ENCODE results near the gene LRRFIP1. TPM values are rescaled to one million over a fixed set of nuclear protein-coding genes. Genes with fewer than 3 reads are reported as not detected.
"Not testable (repeated sequence)": the region's sequence is repeated elsewhere in the genome, so short reads cannot be mapped to it uniquely, and the experiment has no call there.

Gene LRRFIP1
- total RNA-seq, 4 donors from 2014 or later: 51.5 to 95.4 (median 65.6) TPM

DNA sequence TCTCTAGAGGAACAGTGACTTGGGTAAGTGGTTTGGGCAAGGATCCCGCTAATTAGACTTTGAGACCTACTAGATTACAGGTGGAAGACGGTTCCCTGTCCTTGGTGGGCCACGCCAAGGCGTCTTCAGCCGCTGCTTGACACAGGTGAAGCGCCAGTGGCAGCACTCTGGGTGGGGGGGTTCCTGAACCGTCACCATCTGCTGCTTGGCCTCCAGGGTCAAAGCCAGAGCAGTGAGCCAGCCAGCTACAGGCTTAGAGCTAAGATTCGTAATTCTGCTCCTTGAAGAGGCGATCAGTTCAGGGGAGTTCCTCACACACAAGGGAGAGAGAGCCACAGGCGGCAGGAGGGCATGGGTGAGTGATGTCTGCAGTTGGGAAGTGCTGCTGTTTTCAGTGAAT is 131.8 kb downstream of the LRRFIP1 start:
- no peak for DNase-seq (ENCODE audit: low spot score in 2 of 2)
- H3K36me3 ChIP-seq: peaks cover 0 to 97% (median 20%) of the 10 kb centered on the region in 3 donors
- H3K4me3 ChIP-seq: no peak overlapping the region
- no peak overlapping the region for H3K27ac ChIP-seq
- WGBS, 2 donors: 84 to 96% methylated on average over 10 of the region's 10 CpGs
- no peaks in the 10 kb centered on the region for H3K27me3 ChIP-seq
- H3K9me3 ChIP-seq: no peaks in the 10 kb centered on the region
- no peaks in the 10 kb centered on the region for H3K4me1 ChIP-seq
- no peak for TF ChIP-seq POLR2A (IDR thresholded peaks at IDR 0.05)
- TF ChIP-seq EP300 (IDR thresholded peaks at IDR 0.05): no peak
- TF ChIP-seq, protein P1, sequence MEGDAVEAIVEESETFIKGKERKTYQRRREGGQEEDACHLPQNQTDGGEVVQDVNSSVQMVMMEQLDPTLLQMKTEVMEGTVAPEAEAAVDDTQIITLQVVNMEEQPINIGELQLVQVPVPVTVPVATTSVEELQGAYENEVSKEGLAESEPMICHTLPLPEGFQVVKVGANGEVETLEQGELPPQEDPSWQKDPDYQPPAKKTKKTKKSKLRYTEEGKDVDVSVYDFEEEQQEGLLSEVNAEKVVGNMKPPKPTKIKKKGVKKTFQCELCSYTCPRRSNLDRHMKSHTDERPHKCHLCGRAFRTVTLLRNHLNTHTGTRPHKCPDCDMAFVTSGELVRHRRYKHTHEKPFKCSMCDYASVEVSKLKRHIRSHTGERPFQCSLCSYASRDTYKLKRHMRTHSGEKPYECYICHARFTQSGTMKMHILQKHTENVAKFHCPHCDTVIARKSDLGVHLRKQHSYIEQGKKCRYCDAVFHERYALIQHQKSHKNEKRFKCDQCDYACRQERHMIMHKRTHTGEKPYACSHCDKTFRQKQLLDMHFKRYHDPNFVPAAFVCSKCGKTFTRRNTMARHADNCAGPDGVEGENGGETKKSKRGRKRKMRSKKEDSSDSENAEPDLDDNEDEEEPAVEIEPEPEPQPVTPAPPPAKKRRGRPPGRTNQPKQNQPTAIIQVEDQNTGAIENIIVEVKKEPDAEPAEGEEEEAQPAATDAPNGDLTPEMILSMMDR (IDR thresholded peaks at IDR 0.05): no peak

DNA sequence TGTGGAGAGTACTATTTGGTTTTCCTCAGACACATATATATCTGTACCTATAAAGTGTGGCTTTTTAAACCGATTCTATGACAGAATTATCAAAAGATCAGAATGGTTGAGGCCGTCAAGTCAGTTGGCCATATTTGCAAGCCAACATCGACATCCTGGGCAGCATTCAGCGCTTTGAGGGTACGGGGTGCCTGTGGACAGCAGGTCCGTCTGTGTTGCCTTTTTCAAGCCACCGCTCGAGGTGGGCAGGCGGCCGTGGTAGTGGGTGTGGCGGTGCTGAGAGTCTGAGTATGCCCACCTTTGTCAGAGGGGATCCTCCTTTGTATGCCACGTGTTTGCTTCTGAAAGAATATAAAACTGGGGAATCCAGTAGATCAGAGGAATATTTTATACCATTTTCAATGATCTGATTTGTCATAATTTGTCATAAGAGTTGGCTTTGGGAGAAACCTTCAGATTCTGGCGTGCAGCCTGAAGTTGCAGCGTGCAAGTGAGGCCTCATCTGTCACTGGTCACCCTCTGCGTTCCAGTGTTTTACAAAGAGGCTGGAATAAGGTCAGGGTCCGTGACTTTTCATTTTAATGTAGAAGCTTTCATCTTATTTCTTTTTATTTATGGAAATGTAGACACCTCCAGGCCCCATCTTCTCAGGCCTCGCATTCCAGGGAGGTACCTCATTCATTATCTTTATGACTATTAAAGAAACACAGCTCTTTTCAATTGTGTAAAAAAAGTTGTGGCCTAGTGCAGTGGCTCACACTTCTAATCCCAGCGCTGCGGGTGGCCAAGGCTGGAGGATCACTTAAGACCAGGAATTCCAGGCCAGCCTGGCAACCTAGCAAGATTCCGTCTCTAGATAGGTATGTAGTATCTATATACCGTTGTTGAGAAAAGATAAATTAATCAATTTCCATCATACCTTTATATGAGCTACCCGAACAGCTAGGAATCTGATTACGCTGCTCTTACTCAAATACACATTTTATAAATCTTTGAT is 133.4 kb downstream of the LRRFIP1 start:
- H3K4me3 ChIP-seq: no peak overlapping the region
- no peaks in the 10 kb centered on the region for H3K4me1 ChIP-seq
- TF ChIP-seq POLR2A (IDR thresholded peaks at IDR 0.05) (no peak), EP300 (IDR thresholded peaks at IDR 0.05) (no peak)
- TF ChIP-seq, protein P1 (IDR thresholded peaks at IDR 0.05): no peak
- H3K27ac ChIP-seq: no peak overlapping the region
- 93 to 96% methylated on average over 23 of the region's 23 CpGs for WGBS, 2 donors
- H3K9me3 ChIP-seq: no peaks in the 10 kb centered on the region
- peaks cover 0 to 81% (median 11%) of the 10 kb centered on the region in 3 donors for H3K36me3 ChIP-seq
- H3K27me3 ChIP-seq: no peaks in the 10 kb centered on the region
- DNase-seq (ENCODE audit: low spot score in 2 of 2): no peak

DNA sequence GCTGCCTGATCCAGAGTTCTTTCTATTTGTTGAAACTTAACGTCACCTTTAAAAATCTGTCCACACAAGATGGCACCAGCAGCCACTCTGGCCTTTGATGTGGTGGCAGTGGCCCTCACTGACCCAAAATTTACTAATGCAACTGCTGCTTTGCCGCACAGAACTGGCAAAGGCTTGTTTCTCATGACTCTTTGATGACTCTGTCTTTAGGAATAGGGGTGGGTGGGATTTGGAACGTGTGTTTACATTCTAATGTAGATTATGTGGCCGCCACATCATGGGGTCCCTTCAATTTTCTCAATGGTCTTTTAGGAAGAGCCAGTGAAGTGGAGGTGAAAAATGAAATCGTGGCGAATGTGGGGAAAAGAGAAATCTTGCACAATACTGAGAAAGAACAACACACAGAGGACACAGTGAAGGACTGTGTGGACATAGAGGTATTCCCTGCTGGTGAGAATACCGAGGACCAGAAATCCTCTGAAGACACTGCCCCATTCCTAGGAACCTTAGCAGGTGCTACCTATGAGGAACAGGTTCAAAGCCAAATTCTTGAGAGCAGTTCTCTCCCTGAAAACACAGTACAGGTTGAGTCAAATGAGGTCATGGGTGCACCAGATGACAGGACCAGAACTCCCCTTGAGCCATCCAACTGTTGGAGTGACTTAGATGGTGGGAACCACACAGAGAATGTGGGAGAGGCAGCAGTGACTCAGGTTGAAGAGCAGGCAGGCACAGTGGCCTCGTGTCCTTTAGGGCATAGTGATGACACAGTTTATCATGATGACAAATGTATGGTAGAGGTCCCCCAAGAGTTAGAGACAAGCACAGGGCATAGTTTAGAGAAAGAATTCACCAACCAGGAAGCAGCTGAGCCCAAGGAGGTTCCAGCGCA is 135.2 kb downstream of the LRRFIP1 start:
- 86 to 87% methylated on average over 9 of the region's 9 CpGs for WGBS, 2 donors
- not testable (repeated sequence) for H3K4me3 ChIP-seq; H3K27ac ChIP-seq; DNase-seq (ENCODE audit: low spot score in 2 of 2); H3K4me1 ChIP-seq; H3K27me3 ChIP-seq; H3K9me3 ChIP-seq
- peaks cover 0 to 74% (median 10%) of the 10 kb centered on the region in 3 donors for H3K36me3 ChIP-seq

DNA sequence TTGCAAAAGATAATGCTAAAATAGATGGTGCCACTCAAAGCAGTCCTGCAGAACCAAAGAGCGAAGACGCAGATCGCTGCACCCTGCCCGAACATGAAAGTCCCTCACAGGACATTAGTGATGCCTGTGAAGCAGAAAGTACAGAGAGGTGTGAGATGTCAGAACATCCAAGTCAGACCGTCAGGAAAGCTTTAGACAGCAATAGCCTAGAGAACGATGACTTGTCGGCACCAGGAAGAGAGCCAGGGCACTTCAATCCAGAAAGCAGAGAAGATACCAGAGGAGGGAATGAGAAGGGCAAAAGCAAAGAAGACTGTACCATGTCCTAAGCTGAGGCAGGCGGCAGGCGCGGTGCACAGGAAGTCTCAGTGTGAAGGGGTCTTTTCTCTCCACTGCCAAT is 136.4 kb downstream of the LRRFIP1 start:
- H3K27me3 ChIP-seq: no peaks in the 10 kb centered on the region
- 88 to 89% methylated on average over 10 of the region's 10 CpGs for WGBS, 2 donors
- H3K9me3 ChIP-seq: no peaks in the 10 kb centered on the region
- H3K36me3 ChIP-seq: peaks cover 0 to 62% (median 10%) of the 10 kb centered on the region in 3 donors
- no peak for DNase-seq (ENCODE audit: low spot score in 2 of 2)
- no peaks in the 10 kb centered on the region for H3K4me1 ChIP-seq
- H3K4me3 ChIP-seq: no peak overlapping the region
- TF ChIP-seq EP300 (IDR thresholded peaks at IDR 0.05) (no peak), POLR2A (IDR thresholded peaks at IDR 0.05) (no peak)
- TF ChIP-seq, protein P1 (IDR thresholded peaks at IDR 0.05): no peak
- no peak overlapping the region for H3K27ac ChIP-seq

DNA sequence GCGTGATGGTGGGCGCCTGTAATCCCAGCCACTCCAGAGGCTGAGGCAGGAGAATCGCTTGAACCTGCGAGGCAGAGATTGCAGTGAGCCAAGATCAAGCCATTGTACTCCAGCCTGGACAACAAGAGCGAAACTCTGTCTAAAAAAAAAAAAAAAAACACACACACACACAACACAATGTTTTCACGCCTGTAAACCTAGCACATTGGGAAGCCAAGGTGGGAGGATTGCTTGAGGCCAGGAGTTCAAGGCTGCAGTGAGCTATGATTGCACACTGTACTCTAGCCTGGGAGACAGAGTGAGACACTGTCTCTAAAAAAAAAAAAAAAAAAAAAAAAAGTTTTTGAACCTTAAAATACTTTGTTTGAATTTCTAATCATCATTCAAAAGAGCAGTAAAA is 137.7 kb downstream of the LRRFIP1 start:
- H3K4me1 ChIP-seq; H3K27ac ChIP-seq; DNase-seq (ENCODE audit: low spot score in 2 of 2); H3K27me3 ChIP-seq; H3K9me3 ChIP-seq; H3K4me3 ChIP-seq: not testable (repeated sequence)
- WGBS, 2 donors: 93 to 98% methylated on average over 6 of the region's 6 CpGs
- peaks cover 0 to 59% (median 4%) of the 10 kb centered on the region in 3 donors for H3K36me3 ChIP-seq
